C4-2B (cell line): ENCODE measurements around the gene SGMS1.
A peak's percentile ranks its signal among the peaks of the same experiment; 100 is the strongest.

Experiments used
- H3K27ac ChIP-seq: fragments of 450-650 bp; 2 replicates; pipeline ENCODE4 v1.5.1; 2017
- ZFX ChIP-seq: fragments of 450-650 bp; IDR thresholded peaks from 2 replicates; pipeline ENCODE4 v1.6.1; 2017
- TF ChIP-seq, protein P1 (sequence below): fragments of 450-650 bp; conservative IDR thresholded peaks from 2 replicates; pipeline ENCODE4 v1.5.1; 2017; ENCODE audit warnings: mild to moderate bottlenecking

The SGMS1 gene

DNA sequence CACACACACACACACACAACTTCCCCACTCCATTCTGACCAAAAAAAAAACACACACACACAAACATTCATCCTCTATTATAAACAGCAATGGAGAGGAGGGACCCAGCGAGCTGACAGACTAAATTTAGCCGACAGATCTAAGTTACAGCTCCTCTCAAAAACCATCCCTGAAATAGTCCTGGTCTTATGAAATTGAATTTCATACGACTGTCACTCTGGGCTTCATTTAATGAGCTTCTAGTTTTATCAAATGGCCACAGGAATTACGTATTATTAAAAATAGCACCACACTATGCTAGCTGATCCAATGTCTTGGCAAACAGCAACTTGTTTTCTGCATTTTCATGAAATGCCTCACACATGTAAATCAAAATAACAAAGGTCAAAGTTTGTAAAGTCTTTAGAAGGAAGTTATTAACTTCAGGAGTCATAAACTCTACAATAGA, 241.2 kb downstream of the SGMS1 start:
- no peak overlapping the region for H3K27ac ChIP-seq
- no peak for TF ChIP-seq ZFX
- TF ChIP-seq, protein P1, sequence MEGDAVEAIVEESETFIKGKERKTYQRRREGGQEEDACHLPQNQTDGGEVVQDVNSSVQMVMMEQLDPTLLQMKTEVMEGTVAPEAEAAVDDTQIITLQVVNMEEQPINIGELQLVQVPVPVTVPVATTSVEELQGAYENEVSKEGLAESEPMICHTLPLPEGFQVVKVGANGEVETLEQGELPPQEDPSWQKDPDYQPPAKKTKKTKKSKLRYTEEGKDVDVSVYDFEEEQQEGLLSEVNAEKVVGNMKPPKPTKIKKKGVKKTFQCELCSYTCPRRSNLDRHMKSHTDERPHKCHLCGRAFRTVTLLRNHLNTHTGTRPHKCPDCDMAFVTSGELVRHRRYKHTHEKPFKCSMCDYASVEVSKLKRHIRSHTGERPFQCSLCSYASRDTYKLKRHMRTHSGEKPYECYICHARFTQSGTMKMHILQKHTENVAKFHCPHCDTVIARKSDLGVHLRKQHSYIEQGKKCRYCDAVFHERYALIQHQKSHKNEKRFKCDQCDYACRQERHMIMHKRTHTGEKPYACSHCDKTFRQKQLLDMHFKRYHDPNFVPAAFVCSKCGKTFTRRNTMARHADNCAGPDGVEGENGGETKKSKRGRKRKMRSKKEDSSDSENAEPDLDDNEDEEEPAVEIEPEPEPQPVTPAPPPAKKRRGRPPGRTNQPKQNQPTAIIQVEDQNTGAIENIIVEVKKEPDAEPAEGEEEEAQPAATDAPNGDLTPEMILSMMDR = no peak

DNA sequence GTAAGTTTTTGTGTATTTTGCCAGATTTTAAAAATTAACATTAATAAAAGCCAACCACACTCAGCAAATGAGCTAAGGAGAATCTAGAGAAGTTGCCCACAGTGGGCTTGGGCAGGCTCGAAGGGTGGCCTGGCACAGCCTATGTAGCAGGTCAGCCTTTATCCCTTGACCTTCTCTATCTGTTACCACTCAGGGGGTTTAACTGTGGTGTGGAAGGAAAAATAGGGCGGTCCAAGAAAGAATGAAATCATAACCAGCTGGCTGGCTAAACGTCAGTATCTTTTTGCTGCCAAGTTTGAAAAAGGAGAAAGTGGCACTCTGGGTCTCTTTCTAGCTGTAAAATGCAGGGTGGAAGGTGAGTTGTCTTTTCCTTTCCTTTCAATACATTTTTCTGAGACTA, 242.1 kb downstream of the SGMS1 start:
- TF ChIP-seq ZFX = no peak
- TF ChIP-seq, protein P1 = no peak
- no peak overlapping the region for H3K27ac ChIP-seq

DNA sequence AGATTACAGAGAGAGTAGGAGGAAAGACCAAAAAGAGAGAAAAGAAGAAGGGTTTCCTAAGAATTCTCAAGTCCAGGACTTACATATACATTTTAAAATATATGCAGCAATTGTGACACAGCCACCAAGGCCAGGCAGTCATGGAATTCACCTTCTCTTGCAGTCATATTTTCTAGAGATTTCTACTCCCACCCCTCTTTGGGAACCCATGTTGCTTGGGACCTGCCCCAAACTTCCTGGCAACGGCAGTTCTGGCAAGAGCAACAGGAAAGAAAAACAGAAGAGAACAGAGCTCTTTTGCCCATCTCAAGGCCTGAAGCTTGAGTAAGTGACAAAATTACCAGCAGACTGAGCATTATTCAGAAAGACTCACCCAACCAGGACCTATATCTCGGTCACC, 244.1 kb downstream of the SGMS1 start:
- TF ChIP-seq ZFX = no peak
- TF ChIP-seq, protein P1 = no peak
- H3K27ac ChIP-seq = no peak overlapping the region

DNA sequence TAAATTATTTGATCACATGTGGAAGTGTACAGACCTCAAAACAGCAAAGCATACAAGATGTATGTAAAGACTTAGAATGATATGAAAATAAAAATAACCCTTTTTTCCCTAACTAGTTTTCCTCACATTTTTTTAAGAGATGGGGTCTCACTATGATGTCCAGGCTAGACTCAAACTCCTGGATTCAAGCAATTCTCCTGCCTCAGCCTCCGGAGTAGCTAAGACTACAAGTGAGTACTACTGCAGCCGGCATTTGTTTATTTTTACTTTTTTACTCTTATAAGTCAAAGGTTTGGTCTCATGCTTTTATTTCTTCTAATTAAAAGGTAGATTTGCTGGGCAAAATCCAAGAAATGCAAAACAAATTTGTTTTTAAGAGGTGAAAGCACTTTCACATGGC, 248.0 kb downstream of the SGMS1 start:
- TF ChIP-seq, protein P1 = no peak
- TF ChIP-seq ZFX = no peak

DNA sequence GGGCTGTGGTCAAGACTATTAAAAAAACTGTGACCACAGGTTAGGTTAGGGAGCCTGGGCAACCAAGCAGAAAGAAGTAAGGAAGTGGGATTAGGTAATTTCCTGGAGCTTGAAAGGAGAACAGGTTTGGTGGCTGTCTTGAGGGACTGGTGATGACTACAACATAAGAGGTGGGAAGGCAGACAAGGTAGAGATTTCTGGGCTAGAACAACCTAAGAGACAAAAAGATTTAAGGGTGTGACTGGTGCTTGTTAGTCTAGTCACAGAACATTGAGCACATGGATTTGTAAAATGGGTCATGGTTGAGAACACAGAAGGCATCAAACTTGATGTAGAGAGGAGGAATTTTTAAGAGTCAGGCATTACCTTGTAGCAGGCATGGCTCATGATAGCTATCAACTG, 248.7 kb downstream of the SGMS1 start:
- no peak for TF ChIP-seq ZFX
- TF ChIP-seq, protein P1 = no peak

More for the DNA sequence above, 248.0 kb downstream of the SGMS1 start:
- no peak overlapping the region for H3K27ac ChIP-seq

DNA sequence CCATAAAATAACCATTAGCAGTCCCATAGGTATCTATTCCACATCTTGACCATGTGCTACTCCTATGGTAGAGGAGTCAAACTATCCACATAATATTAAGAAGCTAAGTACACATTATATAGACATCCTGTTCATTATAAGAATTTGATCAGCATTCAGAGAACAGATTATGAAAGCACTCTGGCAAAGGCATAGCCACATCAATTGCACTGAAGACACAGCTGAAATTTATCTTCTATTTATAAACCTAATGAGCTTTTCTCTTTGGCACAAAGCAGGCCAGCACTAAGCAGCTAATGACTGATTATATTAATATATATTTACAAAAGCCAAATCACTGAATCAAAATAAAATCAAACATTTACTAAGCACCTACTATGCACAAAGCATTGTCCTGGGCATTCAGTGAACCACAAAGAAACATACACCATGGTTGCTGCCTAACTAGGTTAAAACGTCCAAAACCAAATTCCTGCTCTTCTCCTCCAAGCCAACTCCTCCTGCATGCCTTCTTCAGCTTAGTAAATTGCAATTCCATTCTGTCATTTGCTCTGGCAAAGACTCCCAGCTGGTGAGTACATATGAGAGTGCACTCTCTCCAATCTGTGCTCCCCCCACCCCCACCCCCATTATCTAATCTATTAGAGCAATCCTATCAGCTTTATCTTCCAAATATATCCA, 249.8 kb downstream of the SGMS1 start:
- TF ChIP-seq, protein P1 = no peak
- no peak for TF ChIP-seq ZFX
- peak overlapping the region; percentile 28; the same call in 1 of the 2 replicates for H3K27ac ChIP-seq

More for the DNA sequence above, 248.7 kb downstream of the SGMS1 start:
- no peak overlapping the region; the same call in 1 of the 2 replicates for H3K27ac ChIP-seq

DNA sequence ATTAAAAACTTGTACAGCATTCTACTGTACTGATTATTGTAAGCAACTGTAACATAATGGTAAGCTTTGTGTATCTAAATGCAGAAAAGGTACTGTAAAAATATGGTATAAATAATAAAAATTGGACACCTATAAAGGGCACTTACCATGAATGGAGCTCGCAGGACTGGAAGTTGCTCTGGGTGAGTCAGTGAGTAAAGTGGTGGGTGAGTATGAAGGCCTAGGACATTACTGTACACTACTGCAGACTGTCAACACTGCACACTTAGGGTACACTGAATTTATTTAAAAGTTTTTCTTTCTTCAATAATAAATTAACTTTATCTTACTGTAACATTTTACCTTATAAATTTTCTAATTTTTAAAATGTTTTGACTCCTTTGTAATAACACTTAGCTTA, 253.8 kb downstream of the SGMS1 start:
- no peak overlapping the region for H3K27ac ChIP-seq
- TF ChIP-seq ZFX = no peak
- TF ChIP-seq, protein P1 = no peak
